T-helper 2 cell treated with Interferon-gamma antibody and Interleukin-4, amounts not matched to agents 100 ng/mL and 5 ng/mL, for 36 hours (primary cell): Measurements from ENCODE around the gene GPBP1. TPM values are rescaled to one million over a fixed set of nuclear protein-coding genes. Genes with fewer than 3 reads are reported as not detected.

ENCODE experiments used
- intact Hi-C: fragments of 100-400 bp; cut with micrococcal nuclease; formaldehyde crosslinking; loops from one replicate; pipeline ENCODE4 v1.15.1; 2023
- total RNA-seq: library from RNA; stranded (reverse); gene quantifications from 2 replicates; pipeline ENCODE4 v1.2.3, GENCODE V29; 2022

GPBP1 gene
- total RNA-seq, 1 donor from 2014 or later, result 79.7 TPM

DNA sequence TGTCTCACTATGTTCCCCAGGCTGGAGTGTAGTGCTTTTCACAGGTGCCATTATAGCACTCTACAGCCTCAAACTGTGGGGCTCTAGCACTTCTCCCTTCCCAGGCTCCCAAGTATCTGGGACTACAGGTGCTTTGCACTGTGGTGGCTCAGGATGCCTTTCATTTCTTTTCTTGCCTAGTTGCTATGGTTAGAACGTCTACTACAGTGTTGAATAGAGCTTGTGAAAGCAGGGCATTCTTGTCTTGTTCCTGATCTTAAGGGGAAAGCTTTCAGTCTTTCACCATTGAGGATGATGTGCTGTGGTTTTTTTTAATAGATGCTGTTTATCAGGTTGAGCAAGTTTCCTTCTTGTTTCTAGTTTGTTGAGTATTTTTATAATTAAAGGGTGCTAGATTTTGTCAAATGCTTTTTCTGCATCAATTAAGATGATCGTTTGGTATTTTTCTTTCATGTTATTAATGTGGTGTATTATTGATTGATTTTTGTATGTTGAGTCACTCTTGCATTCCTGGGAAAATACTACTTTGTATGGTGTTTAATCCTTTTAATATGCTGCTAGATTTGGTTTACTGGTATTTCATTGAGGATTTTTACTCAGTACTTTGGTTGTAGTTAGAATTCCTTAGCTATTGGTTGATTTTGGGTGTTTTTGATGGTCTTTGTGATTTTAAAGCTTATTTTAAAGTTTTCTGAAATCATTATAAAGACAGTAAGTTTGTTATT, 35.6 kb downstream of the GPBP1 start:
- intact Hi-C loops, result loop anchor here (5.0 kb wide), 1 partner anchor 32 kb away; no protein-coding TSS in a partner anchor

DNA sequence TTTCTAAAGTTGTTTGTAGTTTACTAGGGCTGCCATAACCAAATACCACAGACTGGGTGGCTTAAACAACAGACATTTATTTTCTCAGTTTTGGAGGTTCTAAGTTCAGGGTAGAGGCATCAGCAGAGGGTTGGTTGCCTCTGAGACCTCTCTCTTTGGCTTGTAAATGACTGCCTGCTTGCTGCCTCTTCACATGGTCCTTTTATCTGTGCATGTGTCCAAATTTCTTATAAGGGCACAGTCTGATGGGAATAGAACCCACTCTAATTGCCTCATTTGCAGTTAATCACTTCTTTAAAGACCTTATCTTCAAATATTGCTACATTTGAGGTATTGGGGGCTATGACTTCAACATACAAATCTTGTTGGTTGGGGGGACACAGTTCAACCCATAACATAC, 36.8 kb downstream of the GPBP1 start:
- intact Hi-C loops, result loop anchor here (5.0 kb wide), 1 partner anchor 33 kb away; no protein-coding TSS in a partner anchor

- intact Hi-C loops, result loop anchor here (5.0 kb wide), 1 partner anchor 34 kb away; no protein-coding TSS in a partner anchor
Observed at GRCh38 chr5:57211039-57211438, 37.2 kb downstream of the GPBP1 start.

DNA sequence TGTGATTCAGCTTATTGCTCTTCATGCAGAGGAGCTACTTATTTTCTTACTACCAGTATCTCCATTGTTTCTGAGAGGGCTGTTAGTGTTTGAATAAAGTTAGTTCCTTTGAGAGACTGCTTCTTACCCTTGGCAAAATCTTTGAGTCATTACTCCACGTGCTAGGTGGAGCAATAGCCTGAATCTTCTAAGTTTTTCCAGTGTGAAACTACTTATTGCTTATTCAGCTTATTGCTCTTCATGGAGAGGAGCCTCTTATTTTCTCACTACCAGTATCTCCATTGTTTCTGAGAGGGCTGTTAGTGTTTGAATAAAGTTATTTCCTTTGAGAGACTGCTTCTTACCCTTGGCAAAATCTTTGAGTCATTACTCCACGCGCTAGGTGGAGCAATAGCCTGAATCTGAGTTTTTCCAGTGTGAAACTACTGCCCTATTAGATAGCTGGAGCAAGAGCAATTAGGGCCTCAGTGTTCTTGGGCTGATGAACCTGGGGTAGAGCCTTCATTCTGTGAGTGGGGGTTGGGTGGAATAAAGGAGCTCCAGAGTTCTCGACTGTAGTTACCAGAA, 41.9 kb downstream of the GPBP1 start:
- intact Hi-C loops, result no loop called here

- intact Hi-C loops, result no loop called here
Observed at GRCh38 chr5:57216714-57217113, 42.9 kb downstream of the GPBP1 start.

- intact Hi-C loops, result no loop called here
Observed at GRCh38 chr5:57219386-57219785, 45.5 kb downstream of the GPBP1 start.

DNA sequence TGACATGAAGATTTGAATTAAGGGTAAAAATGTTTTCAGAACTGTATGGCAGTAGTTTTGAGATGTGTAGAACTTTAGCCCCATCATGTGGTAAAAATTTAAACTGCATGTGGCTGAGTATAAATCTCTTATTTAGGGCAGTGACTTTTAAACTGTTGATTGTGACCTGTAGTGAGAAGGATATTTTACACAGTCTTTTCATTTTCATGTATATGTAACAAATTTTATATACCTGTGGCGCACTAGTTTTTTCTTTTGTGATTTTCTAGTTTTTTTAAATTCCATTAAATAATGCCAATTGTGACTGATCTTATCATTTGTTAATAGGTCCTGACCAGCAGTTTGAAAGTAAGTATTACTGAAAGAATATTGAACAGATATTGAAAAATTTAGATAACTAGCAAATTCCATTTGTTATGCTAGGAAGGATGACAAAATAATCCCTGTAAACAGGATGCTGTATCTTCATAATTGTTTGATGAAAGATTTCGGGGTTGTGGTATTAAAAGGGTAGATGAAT, 47.2 kb downstream of the GPBP1 start:
- intact Hi-C loops, result loop anchor here (1.0 to 2.0 kb wide), 4 partner anchors 48 to 320 kb away; partner anchors contain the start of gene SETD9

DNA sequence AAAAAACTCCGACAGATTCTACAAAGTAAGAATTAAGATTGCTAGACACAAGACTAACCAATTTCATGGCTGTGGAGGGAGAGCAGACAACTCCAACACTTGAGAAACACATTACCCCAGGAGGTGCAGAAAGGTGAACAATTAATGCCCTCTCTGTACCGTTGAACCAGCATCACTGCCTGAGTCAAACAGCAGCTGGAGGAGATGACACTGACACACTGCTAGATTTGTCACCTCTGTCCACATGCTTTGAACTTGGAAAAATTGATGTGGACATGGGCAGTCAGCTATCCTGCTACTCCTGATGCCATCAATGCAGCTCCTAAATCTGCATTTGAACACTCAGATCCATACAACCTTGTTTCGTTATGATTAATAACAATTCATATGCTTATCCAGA, 51.7 kb downstream of the GPBP1 start:
- intact Hi-C loops, result no loop called here

DNA sequence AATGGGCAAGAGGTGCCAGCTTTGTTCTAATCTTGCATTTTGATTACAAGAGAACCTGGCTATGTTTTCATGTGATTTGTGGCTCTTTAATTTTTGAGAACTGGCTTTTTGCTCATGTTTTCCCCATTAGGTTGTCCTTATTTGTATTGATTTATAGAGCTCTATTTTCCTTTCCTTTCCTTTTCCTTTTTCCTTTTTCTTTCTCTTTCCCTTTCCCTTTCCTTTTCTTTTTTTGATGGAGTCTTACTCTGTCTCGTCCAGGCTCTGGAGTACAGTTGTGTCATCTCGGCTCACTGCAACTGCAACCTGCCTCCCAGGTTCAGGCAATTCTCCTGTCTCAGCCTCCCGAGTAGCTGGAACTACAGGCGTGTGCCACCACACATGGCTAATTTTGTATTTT, 55.5 kb downstream of the GPBP1 start:
- intact Hi-C loops, result no loop called here

- intact Hi-C loops, result loop anchor here (1.0 kb wide), 1 partner anchor 15 kb away; no protein-coding TSS in a partner anchor
Observed at GRCh38 chr5:57231607-57232006, 57.7 kb downstream of the GPBP1 start.

DNA sequence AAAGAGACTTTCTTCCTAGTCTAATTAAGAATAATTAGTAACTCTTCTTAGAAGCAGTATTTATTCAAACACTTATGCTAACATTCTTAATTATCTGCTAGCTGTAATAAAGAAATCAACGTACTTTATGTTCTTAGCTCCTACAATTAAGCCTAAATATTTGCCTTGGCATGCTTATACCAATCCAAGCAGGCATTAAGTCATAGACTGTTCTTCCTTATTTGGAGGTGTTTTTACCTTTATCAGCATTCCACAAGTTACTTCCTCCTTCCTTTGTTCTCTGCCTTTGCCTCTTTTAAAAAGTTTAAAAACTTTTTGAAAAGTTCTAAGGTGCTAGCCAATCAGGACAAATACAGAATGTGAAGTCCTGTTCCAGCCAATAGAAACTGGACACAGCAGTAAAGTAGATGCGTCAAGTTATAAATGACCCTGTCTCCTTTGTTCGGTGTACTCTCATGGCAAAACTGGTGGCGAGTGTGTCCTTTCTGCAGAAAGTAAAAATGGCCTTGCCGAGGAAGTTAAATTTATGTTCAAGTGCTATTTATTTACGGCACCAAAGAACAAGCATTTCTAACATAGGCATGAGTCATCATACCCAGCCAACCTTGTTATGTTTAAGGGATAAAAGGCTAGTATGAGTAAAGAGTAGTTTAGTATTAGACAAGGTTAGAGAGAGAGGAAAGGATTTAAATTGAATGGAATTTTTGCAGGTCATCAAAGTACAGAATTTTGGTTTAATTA, 58.6 kb downstream of the GPBP1 start:
- intact Hi-C loops, result loop anchor here (1.0 kb wide), 1 partner anchor 14 kb away; no protein-coding TSS in a partner anchor

DNA sequence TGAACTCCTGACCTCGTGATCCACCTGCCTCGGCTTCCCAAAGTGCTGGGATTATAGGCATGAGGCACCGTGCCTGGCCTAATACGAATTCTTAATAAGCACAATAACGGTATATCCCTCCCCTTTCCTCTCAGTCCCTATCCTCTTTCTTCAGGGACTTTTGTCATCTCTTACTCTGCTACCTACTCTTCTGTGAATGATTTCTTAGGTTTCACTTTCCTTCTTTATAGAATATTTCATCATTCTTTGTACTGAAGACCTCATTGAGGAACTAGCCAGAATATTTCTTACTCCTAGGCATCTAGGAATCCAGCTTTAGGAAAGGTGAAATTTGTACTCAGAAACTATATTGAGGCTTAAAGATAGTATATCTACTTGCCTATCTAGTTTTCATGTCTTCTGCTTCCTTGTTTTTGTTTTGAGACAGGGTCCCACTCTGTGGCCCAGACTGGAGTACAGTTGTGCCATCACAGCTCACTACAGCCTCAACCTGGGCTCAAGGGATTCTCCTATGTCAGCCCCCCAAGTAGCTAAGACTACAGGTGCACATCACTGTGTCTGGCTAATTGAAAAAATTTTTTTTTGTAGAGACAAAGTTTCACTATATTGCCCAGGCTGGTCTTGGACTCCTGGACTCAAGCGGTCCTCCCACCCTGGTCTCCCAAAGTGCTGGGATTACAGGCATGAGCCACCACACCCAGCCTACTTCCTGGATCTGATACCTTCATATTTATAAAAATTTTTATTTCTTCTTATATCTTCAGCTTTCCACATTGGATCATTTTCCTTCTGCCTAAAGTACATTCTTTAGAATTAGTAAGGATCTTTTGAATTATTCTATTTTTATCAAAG, 69.7 kb downstream of the GPBP1 start:
- intact Hi-C loops, result no loop called here

DNA sequence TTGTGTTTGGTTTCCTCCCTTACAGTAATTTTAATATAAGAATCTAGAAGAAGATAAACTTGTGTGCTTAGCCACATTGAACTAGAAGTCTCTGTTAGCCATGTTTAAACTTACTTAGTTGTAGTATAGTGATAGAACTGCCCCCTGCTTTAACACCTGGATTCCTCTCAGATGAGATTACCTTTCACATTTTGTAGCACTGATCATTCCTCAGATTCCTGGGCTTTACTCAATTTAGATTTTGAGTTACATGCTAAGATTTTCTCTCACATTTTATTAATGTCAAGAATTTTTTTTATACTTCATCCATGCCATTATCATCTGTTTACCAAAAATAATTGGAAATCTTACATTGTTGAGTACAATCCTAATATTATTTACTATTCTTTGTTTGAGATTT, 70.5 kb downstream of the GPBP1 start:
- intact Hi-C loops, result no loop called here

GRCh38 chr5:57246426-57246825, 72.6 kb downstream of the GPBP1 start:
- intact Hi-C loops, result loop anchor here (1.0 kb wide), 1 partner anchor 14 kb away; no protein-coding TSS in a partner anchor

DNA sequence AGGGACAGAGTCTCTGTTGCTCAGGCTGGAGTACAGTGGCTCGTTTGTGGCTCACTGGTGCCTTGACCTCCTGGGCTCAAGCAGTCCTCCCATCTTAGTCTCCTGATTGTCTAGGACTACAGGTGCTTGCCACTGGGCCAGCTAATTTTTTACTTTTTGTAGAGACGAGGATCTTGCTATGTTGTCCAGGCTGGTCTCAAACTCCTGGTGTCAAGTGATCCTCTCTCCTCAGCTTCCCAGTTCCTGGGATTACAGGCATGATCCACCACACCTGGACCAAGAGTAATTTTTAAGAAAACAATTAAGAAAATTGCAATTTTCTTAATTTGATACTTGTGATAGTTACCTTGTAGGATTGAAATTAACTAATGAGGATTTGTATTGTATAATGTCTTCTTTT, 73.9 kb downstream of the GPBP1 start:
- intact Hi-C loops, result no loop called here

- intact Hi-C loops, result no loop called here
Observed at GRCh38 chr5:57249265-57249874, 75.5 kb downstream of the GPBP1 start.

DNA sequence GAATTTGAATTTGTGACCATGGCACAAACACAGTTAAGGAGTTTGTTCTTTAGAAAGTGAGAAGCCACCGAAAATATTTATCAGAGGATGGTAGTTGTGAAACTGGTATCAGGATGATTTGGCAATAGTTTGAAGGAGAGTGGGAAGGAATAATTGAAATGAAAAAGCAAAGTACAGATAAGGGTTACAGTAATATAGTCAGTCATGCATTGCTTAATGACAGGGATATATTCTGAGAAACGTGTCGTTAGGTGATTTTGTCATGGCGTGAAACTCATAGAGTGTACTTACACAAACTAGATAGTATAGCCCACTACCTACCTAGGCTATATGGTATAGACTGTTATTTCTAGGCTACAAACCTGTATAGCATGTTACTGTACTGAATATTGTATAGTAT, 84.2 kb downstream of the GPBP1 start:
- intact Hi-C loops, result no loop called here

GRCh38 chr5:57258943-57259342, 85.1 kb downstream of the GPBP1 start:
- intact Hi-C loops, result no loop called here

DNA sequence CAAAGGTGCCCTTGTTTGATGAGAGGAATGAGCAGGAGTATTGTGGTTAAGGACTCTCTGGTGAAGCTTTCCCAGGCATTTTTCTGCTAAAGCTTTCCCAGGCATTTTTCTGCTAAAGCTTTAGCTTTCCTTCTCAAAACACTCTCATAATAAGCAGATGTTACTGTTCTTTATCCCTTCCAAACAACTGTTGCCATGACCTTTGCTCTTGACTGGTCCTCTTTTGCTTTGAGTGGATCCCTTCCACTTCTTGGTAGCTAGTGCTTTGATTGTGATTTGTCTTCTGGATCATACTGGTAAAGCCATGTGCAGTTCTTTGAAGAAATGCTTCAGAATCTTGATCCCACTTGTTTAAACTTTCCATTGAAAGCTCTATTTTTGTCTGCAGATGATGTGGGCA, 85.8 kb downstream of the GPBP1 start:
- intact Hi-C loops, result no loop called here

- intact Hi-C loops, result no loop called here
Observed at GRCh38 chr5:57262541-57262940, 88.7 kb downstream of the GPBP1 start.
